ENCODE measurements around the gene OBSCN.
A peak's percentile ranks its signal among the peaks of the same experiment; 100 is the strongest.
"Not testable (repeated sequence)": the region's sequence is repeated elsewhere in the genome, so short reads cannot be mapped to it uniquely, and the experiment has no call there.

Gene OBSCN

GRCh38 chr1:228228601-228229074 is 20.8 kb downstream of the OBSCN start:
- DNase-seq: no peak

- no peak for DNase-seq
Observed at GRCh38 chr1:228231189-228231588, 23.3 kb downstream of the OBSCN start.

- no peak for DNase-seq
Observed at GRCh38 chr1:228233136-228233535, 25.3 kb downstream of the OBSCN start.

- DNase-seq: no peak
Observed at GRCh38 chr1:228234921-228235320, 27.1 kb downstream of the OBSCN start.

- peak in 1 of 2 donors; percentile 37 for DNase-seq
Observed at GRCh38 chr1:228236744-228237143, 28.9 kb downstream of the OBSCN start.

GRCh38 chr1:228238007-228238406 is 30.2 kb downstream of the OBSCN start:
- no peak for DNase-seq

GRCh38 chr1:228238461-228238860 is 30.6 kb downstream of the OBSCN start:
- DNase-seq: no peak

- no peak for DNase-seq
Observed at GRCh38 chr1:228240411-228241240, 32.8 kb downstream of the OBSCN start.

- DNase-seq: no peak
Observed at GRCh38 chr1:228241259-228241658, 33.4 kb downstream of the OBSCN start.

- DNase-seq: no peak
Observed at GRCh38 chr1:228242409-228242808, 34.6 kb downstream of the OBSCN start.

GRCh38 chr1:228243093-228243492 is 35.2 kb downstream of the OBSCN start:
- no peak for DNase-seq

GRCh38 chr1:228243989-228244388 is 36.1 kb downstream of the OBSCN start:
- not testable (repeated sequence) for DNase-seq

- DNase-seq: no peak
Observed at GRCh38 chr1:228245111-228245510, 37.3 kb downstream of the OBSCN start.

- DNase-seq: no peak
Observed at GRCh38 chr1:228246216-228246900, 38.5 kb downstream of the OBSCN start.

- no peak for DNase-seq
Observed at GRCh38 chr1:228249513-228250305, 41.9 kb downstream of the OBSCN start.

GRCh38 chr1:228252476-228252875 is 44.6 kb downstream of the OBSCN start:
- DNase-seq: not testable (repeated sequence)

GRCh38 chr1:228256626-228257375 is 49.0 kb downstream of the OBSCN start:
- DNase-seq: no peak

- DNase-seq: no peak
Observed at GRCh38 chr1:228258486-228258885, 50.6 kb downstream of the OBSCN start.

- DNase-seq: no peak
Observed at GRCh38 chr1:228259368-228259894, 51.6 kb downstream of the OBSCN start.

- no peak for DNase-seq
Observed at GRCh38 chr1:228259951-228260350, 52.1 kb downstream of the OBSCN start.

- no peak for DNase-seq
Observed at GRCh38 chr1:228261706-228262105, 53.9 kb downstream of the OBSCN start.

- no peak for DNase-seq
Observed at GRCh38 chr1:228262475-228262874, 54.6 kb downstream of the OBSCN start.
